Stimulated activated naive CD8-positive, alpha-beta T cell treated with anti-CD3 and anti-CD28 coated beads, Interleukin-15, amount 100 ng/mL, for 72 hours (primary cell): ENCODE measurements around the gene ANKRD31.

ENCODE experiments used
- ATAC-seq: fragments of 150-1000 bp; cut with Tn5 transposase; 2 replicates; pipeline ENCODE4 v1.10.0; 2021; ENCODE audit warnings: mild to moderate bottlenecking, moderate library complexity
- DNase-seq, 2 donors: peaks; one replicate each; pipeline ENCODE4 v3.0.0; 2021 to 2022
- H3K27ac Mint-ChIP-seq, 2 donors: one replicate each; pipeline ENCODE4 v1.8.0; 2022; ENCODE audit warnings: mild to moderate bottlenecking in 2 of 2, mixed read lengths in 2 of 2, moderate library complexity in 2 of 2
- H3K27me3 Mint-ChIP-seq: one replicate; pipeline ENCODE4 v1.8.0; 2022; ENCODE audit warnings: mixed read lengths
- H3K4me1 Mint-ChIP-seq: one replicate; pipeline ENCODE4 v1.8.0; 2022; ENCODE audit warnings: mild to moderate bottlenecking, mixed read lengths
- H3K4me3 Mint-ChIP-seq, 2 donors: one replicate each; pipeline ENCODE4 v1.8.0; 2022; ENCODE audit warnings: mild to moderate bottlenecking in 2 of 2, mixed read lengths in 2 of 2, moderate library complexity in 1 of 2
- H3K9me3 Mint-ChIP-seq, 2 donors: one replicate each; pipeline ENCODE4 v1.8.0; 2022; ENCODE audit warnings: mixed read lengths in 2 of 2

The ANKRD31 gene

DNA sequence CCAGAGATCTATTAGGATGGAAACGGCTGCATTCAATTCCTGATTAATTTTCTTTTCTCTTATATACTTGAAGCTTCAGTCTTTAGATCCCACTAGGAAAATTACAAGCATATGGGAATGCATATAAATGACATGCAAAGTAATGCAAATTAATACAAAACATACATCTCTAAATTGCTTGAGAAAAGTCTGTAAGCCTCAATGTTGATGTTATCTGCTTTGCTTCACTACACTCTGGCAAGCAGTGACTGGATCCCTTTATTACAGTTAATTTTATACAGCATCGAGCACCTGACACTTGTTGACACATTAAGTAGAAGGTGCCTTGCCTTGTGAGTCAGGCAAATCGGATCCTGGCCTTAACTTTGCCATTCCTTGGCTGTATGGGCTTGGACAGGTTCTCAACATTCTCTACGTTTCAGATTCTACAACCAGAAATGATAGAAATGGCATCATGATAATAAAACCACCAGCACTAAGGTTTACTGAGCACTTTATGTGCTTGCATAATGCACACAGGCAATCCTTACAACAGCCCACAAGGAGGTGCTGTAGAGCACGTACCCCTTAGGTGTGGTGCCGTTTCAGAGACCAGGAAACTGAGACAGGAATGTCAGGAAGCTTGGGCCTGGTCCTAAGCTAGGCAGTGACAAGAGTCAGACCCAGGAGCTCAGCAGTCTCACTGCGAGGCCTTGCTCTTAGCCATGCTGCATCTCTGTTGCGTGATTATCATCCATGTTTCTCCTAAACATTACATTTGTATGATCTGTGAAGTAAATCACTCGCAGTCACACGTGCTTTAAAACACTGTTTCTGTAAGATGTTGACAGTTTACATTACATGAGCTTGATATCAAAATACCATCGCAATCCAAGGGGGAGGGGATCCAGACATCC, 187.0 kb downstream of the ANKRD31 start:
- Mint-ChIP-seq H3K4me1 (peaks cover 81% of the 10 kb centered on the region), H3K9me3 (no peaks in the 10 kb centered on the region), H3K4me3 (peak overlapping the region; percentile 82 to 87), H3K27ac (no peak overlapping the region), H3K27me3 (no peaks in the 10 kb centered on the region)
- ATAC-seq: no peak
- peak; percentile 45 to 58 for DNase-seq

DNA sequence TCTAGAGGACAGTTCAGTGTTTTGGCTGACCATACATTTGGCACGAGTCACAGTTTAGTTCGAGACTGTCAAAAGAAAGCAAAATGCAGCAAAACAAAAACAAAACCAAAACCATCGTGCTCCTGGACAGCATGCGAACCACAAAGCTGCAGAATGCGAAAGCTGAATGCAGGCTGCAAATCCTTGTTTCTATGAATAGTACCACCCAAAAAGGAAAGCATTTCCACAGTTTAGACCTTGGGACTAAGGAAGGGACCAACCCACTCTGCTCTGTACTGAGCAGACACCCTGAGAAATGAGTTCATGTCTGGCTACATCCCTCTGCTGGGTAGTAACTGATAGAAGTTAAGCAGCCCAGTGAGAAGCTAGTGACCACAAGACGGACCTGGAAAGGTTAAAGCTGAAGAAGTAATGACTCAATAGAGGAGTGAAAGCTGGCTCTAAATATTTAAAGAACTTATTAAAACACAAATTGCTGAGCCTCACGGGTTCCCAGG, 188.2 kb downstream of the ANKRD31 start:
- Mint-ChIP-seq H3K4me3 (peak overlapping the region; percentile 62 to 65), H3K27ac (no peak overlapping the region), H3K9me3 (peaks cover 0 to 1% of the 10 kb centered on the region in 2 donors), H3K4me1 (peaks cover 82% of the 10 kb centered on the region), H3K27me3 (no peaks in the 10 kb centered on the region)
- DNase-seq (no peak), ATAC-seq (no peak)

DNA sequence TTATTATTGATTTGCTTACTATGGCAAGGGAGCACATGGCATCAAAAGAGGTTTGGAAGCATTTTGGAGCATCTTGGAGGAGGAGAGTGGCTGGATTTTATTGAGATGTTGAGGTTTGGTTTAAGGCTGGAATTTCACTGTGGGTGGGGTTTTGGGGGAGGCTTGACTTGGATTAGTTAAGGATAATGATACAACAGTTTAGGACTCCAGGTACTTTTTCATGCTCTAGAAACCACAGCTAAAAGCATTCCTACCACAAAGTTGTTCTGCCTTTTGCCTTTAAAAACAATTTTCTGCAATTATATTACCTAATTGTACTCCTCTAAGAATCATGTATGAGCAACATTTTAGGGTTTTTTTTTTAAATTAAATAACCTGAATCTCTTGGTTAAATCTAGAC, 189.3 kb downstream of the ANKRD31 start:
- H3K9me3 Mint-ChIP-seq: peaks cover 0 to 3% of the 10 kb centered on the region in 2 donors
- peaks cover 89% of the 10 kb centered on the region for H3K4me1 Mint-ChIP-seq
- H3K27me3 Mint-ChIP-seq: no peaks in the 10 kb centered on the region
- H3K4me3 Mint-ChIP-seq: no peak overlapping the region
- no peak for ATAC-seq
- no peak overlapping the region for H3K27ac Mint-ChIP-seq
- no peak for DNase-seq

DNA sequence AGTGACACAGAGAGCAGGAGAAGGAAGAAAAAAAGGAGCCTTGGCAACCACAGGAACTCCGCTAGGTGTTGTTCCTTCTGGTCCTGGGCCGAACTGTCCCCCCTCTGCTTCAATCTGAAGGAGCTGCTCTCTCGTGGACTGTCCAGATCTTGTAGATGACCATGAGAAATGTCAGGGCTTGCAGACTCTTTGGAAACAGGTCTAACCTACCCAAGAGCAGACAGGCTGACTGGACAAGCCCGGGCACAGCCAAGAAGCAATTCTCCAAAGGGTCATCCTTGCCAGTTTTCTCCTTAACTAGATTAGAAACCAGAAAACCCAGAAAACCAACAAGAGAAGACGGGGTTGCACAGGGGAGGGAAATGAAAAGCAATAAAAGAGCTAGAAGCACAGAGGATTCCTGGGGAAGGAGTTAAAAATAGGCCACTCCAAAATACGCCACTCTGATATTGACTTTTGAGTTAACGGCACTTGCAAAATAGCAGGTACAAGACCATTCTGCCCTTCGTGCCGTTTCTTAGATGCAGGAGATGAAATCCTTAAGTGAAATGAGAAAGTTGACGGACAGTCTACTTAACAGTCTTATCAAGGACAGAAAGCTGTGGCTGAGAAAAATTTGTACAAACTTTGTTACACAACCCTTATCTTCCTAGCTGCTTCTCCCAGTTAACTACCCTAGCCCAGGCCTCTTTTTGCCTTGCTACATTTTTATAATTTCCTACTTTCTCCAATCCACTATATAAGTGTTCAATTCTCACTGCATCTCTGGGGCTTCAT, 190.1 kb downstream of the ANKRD31 start:
- no peak for ATAC-seq
- Mint-ChIP-seq H3K4me1 (peaks cover 89% of the 10 kb centered on the region), H3K27me3 (no peaks in the 10 kb centered on the region), H3K9me3 (peaks cover 0 to 3% of the 10 kb centered on the region in 2 donors), H3K27ac (no peak overlapping the region), H3K4me3 (no peak overlapping the region)
- no peak for DNase-seq

DNA sequence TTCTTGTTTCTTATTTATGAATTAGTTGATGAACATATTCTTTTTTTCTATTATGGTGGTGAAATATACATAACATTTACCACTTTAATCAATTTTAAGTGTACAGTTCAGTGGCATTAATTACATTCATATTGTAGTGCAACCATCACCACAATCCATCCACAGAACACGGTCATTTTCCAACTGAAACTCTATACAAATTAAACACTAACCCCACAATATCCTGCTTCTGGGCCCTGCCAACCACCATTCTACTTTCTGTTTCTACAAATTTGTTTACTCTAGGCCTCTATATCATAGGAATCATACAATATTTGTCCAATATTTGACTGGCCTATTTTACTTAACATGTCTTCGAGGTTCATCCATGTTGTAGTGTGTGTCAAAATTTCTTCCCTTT, 191.6 kb downstream of the ANKRD31 start:
- ATAC-seq: peak; percentile 85
- Mint-ChIP-seq H3K4me3 (no peak overlapping the region), H3K4me1 (peaks cover 83% of the 10 kb centered on the region), H3K27ac (no peak overlapping the region), H3K27me3 (no peaks in the 10 kb centered on the region), H3K9me3 (peaks cover 0 to 3% of the 10 kb centered on the region in 2 donors)
- no peak for DNase-seq

DNA sequence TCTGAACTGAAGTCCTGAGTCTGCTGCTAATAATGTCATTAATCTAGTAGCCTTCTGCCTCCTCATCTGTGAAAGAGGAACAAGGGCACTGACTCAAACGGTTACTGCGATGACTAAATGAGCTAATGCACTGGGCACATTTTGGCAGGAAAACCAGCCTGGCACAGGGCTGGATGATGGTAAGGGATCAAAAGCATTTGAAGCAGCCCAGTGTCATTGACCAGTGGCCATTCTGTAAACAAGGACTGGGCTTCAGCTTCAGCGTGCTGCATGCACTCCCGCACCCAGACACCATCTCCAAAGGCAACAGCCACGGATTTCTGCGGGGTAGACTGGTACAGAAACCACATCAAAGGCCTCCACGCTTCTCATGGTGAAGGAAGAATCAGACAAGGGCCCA, 192.3 kb downstream of the ANKRD31 start:
- Mint-ChIP-seq H3K27ac (no peak overlapping the region), H3K4me1 (peaks cover 82% of the 10 kb centered on the region)
- no peak for DNase-seq

DNA sequence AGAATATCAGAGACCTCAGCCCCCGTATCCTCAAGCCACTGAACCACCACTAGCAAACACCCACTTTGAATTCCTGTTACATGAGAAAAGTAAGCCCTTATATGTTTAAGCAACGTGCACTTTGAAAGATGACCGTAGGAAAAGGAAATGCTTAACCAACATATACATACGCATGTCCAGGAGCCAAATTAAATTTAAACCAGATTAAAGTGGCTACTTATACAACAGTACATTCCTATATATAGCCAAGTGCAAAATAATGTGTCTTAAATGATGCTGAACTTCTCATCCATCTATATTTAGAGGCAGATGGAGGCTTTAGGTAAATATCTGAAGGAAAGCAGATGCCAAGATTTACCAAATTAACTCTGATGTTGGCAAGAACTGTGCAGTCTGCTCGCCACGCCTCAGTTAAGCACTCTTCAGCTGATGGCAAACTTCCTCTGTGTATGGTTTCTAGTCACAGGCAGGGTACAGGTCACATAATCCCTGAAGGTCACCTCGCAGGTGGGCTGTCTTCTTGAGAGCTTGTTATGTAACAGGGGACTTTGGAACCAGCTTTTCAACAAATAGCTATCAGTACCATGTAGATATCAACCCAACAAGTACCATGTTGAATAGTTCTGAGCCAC, 192.9 kb downstream of the ANKRD31 start:
- Mint-ChIP-seq H3K27me3 (no peaks in the 10 kb centered on the region), H3K27ac (no peak overlapping the region)
- no peak for ATAC-seq

More for the DNA sequence above, 192.3 kb downstream of the ANKRD31 start:
- Mint-ChIP-seq H3K9me3 (peaks cover 0 to 3% of the 10 kb centered on the region in 2 donors), H3K4me3 (peak overlapping the region in 1 of 2 donors; percentile 18), H3K27me3 (no peaks in the 10 kb centered on the region)
- no peak for ATAC-seq

DNA sequence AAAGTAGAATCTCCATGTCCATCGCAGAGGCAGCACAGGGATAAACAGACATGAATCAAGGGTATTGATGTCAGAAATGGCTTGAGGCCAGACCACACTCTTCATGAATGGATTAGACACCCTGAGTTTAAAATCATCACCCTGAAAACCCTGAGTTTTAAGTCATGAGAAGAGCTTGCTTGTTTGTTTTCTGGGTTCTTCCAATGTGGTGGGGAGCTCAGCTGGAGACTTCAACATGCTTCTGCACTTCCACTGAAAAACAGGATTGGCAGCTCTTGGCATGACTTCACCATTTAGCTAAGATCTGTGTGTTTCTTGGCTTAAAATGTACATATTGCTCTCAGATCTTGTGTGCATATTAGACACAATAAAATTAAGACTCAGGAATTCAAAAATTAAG, 194.2 kb downstream of the ANKRD31 start:
- H3K27ac Mint-ChIP-seq: no peak overlapping the region
- no peak for ATAC-seq
- peaks cover 0 to 3% of the 10 kb centered on the region in 2 donors for H3K9me3 Mint-ChIP-seq
- DNase-seq: no peak
- no peak overlapping the region for H3K4me3 Mint-ChIP-seq
- H3K27me3 Mint-ChIP-seq: no peaks in the 10 kb centered on the region
- peaks cover 75% of the 10 kb centered on the region for H3K4me1 Mint-ChIP-seq

More for the DNA sequence above, 192.9 kb downstream of the ANKRD31 start:
- H3K4me3 Mint-ChIP-seq: no peak overlapping the region
- peaks cover 0 to 3% of the 10 kb centered on the region in 2 donors for H3K9me3 Mint-ChIP-seq
- peaks cover 76% of the 10 kb centered on the region for H3K4me1 Mint-ChIP-seq
- DNase-seq: no peak

DNA sequence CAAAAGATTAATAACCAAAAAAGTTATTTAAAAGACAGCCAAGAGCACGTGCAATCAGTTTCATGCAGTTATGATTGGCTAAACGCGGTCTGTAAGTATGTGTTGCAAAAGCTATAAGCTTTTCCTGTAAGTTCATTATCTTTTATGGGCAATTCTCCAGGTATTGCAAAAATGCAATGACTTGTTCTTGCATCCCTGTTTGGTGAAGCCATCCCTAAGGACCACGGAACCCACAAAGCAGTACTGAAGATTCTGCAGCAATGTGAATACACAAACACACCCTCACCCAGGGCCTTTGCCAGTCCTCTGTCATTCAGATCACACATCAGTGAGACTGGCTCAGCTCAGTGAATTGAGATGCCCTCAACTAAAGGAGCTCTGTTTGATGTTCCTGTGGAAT, 195.7 kb downstream of the ANKRD31 start:
- Mint-ChIP-seq H3K4me3 (no peak overlapping the region), H3K27ac (no peak overlapping the region), H3K9me3 (peaks cover 0 to 3% of the 10 kb centered on the region in 2 donors), H3K27me3 (no peaks in the 10 kb centered on the region), H3K4me1 (peaks cover 73% of the 10 kb centered on the region)
- ATAC-seq: no peak
- DNase-seq: no peak

DNA sequence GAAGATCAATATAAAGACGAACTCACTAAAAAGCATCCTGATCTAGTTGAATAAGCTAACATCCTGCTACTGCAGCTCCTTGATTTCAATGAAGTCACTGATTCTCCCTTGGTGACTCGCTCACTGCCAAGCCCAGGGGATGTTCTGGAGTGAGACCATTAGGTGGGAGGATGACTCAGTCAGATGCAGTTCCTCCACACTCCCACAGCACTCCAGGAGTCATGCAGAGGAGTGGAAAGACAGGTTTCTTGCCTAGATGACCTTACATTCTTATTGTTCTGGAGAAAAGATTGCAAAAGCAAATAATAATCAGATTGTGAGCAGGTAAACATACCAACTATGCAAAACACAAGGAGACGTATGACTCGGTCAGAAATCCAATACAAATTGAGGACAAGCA, 199.6 kb downstream of the ANKRD31 start:
- Mint-ChIP-seq H3K27ac (no peak overlapping the region), H3K4me3 (no peak overlapping the region), H3K9me3 (no peaks in the 10 kb centered on the region), H3K4me1 (peaks cover 68% of the 10 kb centered on the region), H3K27me3 (no peaks in the 10 kb centered on the region)
- peak; percentile 41 for ATAC-seq
- no peak for DNase-seq

DNA sequence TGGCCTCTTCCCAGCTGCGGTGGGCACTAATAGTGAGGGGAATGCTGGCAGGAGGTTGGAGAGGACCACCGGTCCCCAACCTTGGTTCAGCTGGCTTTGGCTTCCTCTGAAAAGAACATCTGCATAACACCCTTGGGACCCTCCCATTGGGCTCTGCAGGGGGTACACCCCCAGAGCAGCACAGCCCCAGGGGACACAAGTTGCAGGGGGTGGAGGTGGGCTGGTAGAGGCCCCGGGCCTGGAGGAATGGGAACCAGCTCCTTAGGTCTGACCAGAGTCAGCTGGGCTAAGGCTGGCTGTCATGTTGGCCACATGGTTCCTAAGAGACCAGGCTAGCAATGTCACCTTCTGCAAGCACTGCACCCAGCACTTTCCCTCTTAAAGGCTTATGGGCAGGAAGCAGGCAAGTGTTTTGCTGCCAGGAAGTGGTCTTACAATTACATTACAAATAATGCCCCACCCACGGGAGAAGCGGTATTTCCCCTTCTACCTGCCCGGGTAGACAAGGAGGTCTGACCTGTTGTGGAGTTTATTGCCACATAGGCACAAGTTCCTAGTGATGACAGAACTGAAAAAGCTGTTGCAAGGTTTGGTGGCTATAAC, 202.4 kb downstream of the ANKRD31 start:
- Mint-ChIP-seq H3K9me3 (no peaks in the 10 kb centered on the region), H3K4me1 (peaks cover 55% of the 10 kb centered on the region), H3K27ac (peak overlapping the region in 1 of 2 donors; percentile 61), H3K4me3 (no peak overlapping the region), H3K27me3 (no peaks in the 10 kb centered on the region)
- DNase-seq: peak; percentile 51 to 82
- ATAC-seq: peak; percentile 94

DNA sequence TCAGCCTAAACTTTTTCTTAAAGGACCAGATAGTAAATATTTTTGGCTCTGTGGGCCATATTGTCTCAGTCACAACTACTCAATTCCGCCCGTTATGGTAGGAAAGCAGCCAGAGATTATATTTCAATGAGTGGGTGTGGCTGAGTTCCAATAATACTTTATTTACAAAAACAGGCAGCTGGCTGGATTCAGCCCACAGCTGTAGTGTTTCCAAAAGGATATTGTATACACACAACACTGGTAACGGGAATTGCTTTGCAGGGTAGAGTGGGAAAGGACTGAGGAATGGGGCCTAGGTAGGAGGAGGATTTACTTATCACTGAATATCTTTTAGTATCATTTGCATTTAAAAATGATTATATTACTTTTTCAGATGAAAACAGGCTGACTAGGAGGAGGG, 205.3 kb downstream of the ANKRD31 start:
- Mint-ChIP-seq H3K9me3 (no peaks in the 10 kb centered on the region), H3K4me1 (peaks cover 53% of the 10 kb centered on the region), H3K27me3 (no peaks in the 10 kb centered on the region), H3K4me3 (no peak overlapping the region), H3K27ac (no peak overlapping the region)
- DNase-seq: no peak
- ATAC-seq: no peak

DNA sequence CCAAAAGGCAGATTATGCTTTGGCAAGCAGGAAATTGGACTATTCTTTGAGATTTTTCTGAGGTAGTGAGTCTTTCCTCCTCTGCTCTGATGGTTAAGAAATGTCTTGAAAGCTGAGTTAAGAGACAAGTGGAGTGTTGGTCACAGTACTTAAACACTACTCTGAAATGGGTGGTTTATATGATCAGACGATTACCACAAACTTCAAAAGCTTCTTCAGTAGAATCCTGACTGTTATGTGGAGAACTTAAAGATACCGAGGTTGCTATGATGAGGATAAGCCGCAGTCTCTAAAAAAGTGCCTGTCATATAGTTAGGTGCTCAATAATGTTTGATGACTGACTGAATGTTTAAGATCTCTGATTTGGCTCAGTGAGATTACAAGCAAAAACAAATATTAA, 208.6 kb downstream of the ANKRD31 start:
- Mint-ChIP-seq H3K9me3 (no peaks in the 10 kb centered on the region), H3K4me3 (peak overlapping the region in 1 of 2 donors; percentile 29), H3K27ac (no peak overlapping the region), H3K4me1 (peaks cover 41% of the 10 kb centered on the region), H3K27me3 (no peaks in the 10 kb centered on the region)
- ATAC-seq: peak; percentile 72
- DNase-seq: no peak

DNA sequence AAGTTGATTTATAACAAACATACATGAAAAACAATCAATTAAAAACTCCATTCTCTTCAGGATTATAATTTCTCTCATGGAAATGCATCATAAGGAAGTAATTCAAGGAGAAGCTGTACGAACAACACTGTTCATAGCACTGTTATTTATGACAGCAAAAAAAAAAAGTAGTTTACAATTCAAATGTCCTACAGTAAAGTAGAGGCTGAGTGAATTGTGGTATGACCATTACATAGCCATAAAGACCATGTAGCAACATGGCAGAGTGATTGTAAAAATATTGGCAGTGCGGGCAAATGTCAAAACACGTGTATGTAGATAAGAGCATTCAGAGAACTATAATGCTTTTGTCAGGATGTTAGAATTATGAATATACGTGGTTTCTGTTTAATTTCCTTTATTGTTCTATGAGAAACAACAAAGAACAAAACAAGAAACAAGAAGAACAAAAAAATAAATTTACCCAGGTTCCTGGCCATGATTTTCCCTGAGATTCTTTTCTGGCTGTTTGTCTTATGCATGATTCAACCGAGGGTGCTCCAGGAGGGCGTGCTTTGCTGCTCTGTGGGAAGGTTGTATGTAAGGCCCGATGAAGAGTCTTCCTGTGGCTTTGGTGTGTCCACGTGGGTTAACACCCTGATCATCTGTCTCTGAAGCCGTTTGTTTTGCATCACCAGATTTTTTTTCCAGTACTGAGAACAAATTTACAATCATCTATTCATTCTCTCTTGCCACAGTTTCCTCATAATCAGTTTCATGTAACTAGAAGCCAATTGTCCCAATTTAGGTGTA, 213.1 kb downstream of the ANKRD31 start:
- Mint-ChIP-seq H3K27ac (peak overlapping the region; percentile 30 to 54), H3K27me3 (no peaks in the 10 kb centered on the region), H3K9me3 (no peaks in the 10 kb centered on the region), H3K4me3 (peak overlapping the region; percentile 52 to 58), H3K4me1 (peaks cover 41% of the 10 kb centered on the region)
- DNase-seq: peak in 1 of 2 donors; percentile 58
- peak; percentile 96 for ATAC-seq
